Mammary epithelial cell (primary cell): ENCODE results near the gene STXBP4.

Experiments used
- CTCF ChIP-seq, 2 donors: IDR thresholded peaks in 1 of 2; conservative IDR thresholded peaks in 1 of 2; 2 replicates each; pipeline ENCODE4 v1.5.1; 2011 to 2012; ENCODE audit warnings: inconsistent platforms in 2 of 2, low read length in 2 of 2, mild to moderate bottlenecking in 2 of 2, control low read depth in 1 of 2, low read depth in 1 of 2; ENCODE audit not compliant: insufficient read depth in 1 of 2; ENCODE audit errors: extremely low read depth in 1 of 2
- EZH2 ChIP-seq: IDR thresholded peaks from 2 replicates; pipeline ENCODE4 v1.6.1; 2012; ENCODE audit warnings: low read length, inconsistent platforms, borderline replicate concordance

GRCh38 chr17:54968262-54968987 lies at the start of gene STXBP4, which contains the start of gene COX11:
- TF ChIP-seq EZH2 (no peak), CTCF (conservative IDR thresholded peaks at IDR 0.05 in 1 of 2, IDR thresholded peaks at IDR 0.05 in 1 of 2; ENCODE audit: extremely low read depth in 1 of 2, insufficient read depth in 1 of 2, low read depth in 1 of 2, low read length in 2 of 2) (no peak)
